WTC11 (cell line): ENCODE measurements around the gene ZNF800. TPM values are rescaled to one million over a fixed set of nuclear protein-coding genes. Genes with fewer than 3 reads are reported as not detected.

ENCODE experiments used
- ATAC-seq: fragments of 200-7000 bp; cut with Tn5 transposase; 2 replicates; pipeline ENCODE4 v1.10.0; 2021; ENCODE audit warnings: mild to moderate bottlenecking, moderate library complexity
- CTCF ChIA-PET: fragments of 300-600 bp; sonication (Branson Sonifier 250); formaldehyde crosslinking; loops from one replicate; lab custom pipeline; 2021; ENCODE audit warnings: antibody characterized with exemption; lab: Charles Lee
- POLR2A ChIA-PET: fragments of 350-600 bp; sonication (Branson Sonifier 250); formaldehyde crosslinking; loops from one replicate; lab custom pipeline; 2021; ENCODE audit warnings: antibody characterized with exemption; lab: Charles Lee
- DNase-seq: peaks from one replicate; pipeline ENCODE4 v3.0.0; 2021; ENCODE audit warnings: low spot score
- H3K27ac Mint-ChIP-seq: 2 replicates; pipeline ENCODE4 v1.8.0; 2021; ENCODE audit warnings: mixed read lengths
- H3K27me3 Mint-ChIP-seq: 2 replicates; pipeline ENCODE4 v1.8.0; 2021; ENCODE audit warnings: low read depth, mild to moderate bottlenecking, moderate library complexity, mixed read lengths
- H3K36me3 Mint-ChIP-seq: 2 replicates; pipeline ENCODE4 v1.8.0; 2021; ENCODE audit warnings: mixed read lengths
- H3K4me1 Mint-ChIP-seq: 2 replicates; pipeline ENCODE4 v1.8.0; 2022; ENCODE audit warnings: mixed read lengths
- H3K4me3 Mint-ChIP-seq: 2 replicates; pipeline ENCODE4 v1.8.0; 2021; ENCODE audit warnings: mild to moderate bottlenecking, moderate library complexity, mixed read lengths
- H3K9me3 Mint-ChIP-seq: 2 replicates; pipeline ENCODE4 v1.8.0; 2021; ENCODE audit warnings: mixed read lengths
- ELF4 ChIP-seq: sonication (generic); formaldehyde crosslinking; IDR thresholded peaks from 2 replicates; pipeline ENCODE4 v1.8.1; 2022; ENCODE audit warnings: low read depth, mild to moderate bottlenecking, moderate library complexity, missing genetic modification reagents
- FOXJ3 ChIP-seq: sonication (generic); formaldehyde crosslinking; IDR thresholded peaks from 2 replicates; pipeline ENCODE4 v1.9.0; 2021; ENCODE audit warnings: missing genetic modification reagents, mild to moderate bottlenecking, borderline replicate concordance
- SMAD3 ChIP-seq: sonication (generic); formaldehyde crosslinking; IDR thresholded peaks from 2 replicates; pipeline ENCODE4 v1.8.0; 2022; ENCODE audit warnings: missing genetic modification reagents, mild to moderate bottlenecking, borderline replicate concordance
- TEAD4 ChIP-seq: sonication (generic); formaldehyde crosslinking; IDR thresholded peaks from 2 replicates; pipeline ENCODE4 v1.8.0; 2022; ENCODE audit warnings: mild to moderate bottlenecking, missing genetic modification reagents
- total RNA-seq: library from RNA; stranded (reverse); gene quantifications from 3 replicates; pipeline ENCODE4 v1.2.3, GENCODE V29; 2021
- TF ChIP-seq, protein P1 (sequence below): fragments of 250-450 bp; sonication (Bioruptor Pico); conservative IDR thresholded peaks from 2 replicates; pipeline ENCODE4 v1.9.0; 2021; ENCODE audit warnings: mild to moderate bottlenecking
- TF ChIP-seq, protein P2 (sequence below): sonication (generic); formaldehyde crosslinking; IDR thresholded peaks from 2 replicates; pipeline ENCODE4 v1.8.0; 2022; ENCODE audit warnings: mild to moderate bottlenecking, missing genetic modification reagents
- TF ChIP-seq, protein P3 (sequence below): sonication (generic); formaldehyde crosslinking; IDR thresholded peaks from 2 replicates; pipeline ENCODE4 v1.8.0; 2022; ENCODE audit warnings: mild to moderate bottlenecking, missing genetic modification reagents
- TF ChIP-seq, protein P4 (sequence below): sonication (generic); formaldehyde crosslinking; conservative IDR thresholded peaks from 2 replicates; pipeline ENCODE4 v1.8.1; 2022; ENCODE audit warnings: mild to moderate bottlenecking, missing genetic modification reagents
- TF ChIP-seq, protein P5 (sequence below): fragments of 250-450 bp; sonication (Bioruptor Pico); IDR thresholded peaks from 2 replicates; pipeline ENCODE4 v1.9.0; 2021; ENCODE audit warnings: mild to moderate bottlenecking, borderline replicate concordance
- TF ChIP-seq, protein P6 (sequence below): sonication (generic); formaldehyde crosslinking; conservative IDR thresholded peaks from 2 replicates; pipeline ENCODE4 v1.8.1; 2023; ENCODE audit warnings: mild to moderate bottlenecking, low read depth, missing genetic modification reagents, moderate library complexity
- TF ChIP-seq, protein P7 (sequence below): sonication (generic); formaldehyde crosslinking; IDR thresholded peaks from 2 replicates; pipeline ENCODE4 v1.8.1; 2023; ENCODE audit warnings: mild to moderate bottlenecking, missing genetic modification reagents, borderline replicate concordance

ZNF800 gene
- total RNA-seq, 1 experiment from 2014 or later: 5.7 TPM

DNA sequence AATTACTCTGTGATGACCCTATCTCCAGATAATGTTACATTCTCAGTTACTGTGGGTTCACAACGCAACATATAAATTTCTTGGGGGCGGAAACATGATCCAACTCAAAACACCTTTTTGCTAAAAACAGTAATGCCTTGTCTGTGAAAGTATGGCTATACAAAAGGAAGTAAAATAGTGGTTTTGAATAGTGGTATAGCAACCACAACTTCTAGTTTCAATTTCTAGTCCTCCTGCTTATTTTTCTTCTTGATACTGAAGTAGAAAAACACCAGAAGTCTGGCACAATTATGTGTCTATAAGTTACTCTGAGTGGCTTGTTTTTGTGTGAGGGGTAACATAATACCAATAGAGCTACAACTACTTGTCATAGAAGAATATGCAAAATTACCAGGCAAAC, 21.5 kb upstream of the ZNF800 start (continued):
- TF ChIP-seq, protein P1, sequence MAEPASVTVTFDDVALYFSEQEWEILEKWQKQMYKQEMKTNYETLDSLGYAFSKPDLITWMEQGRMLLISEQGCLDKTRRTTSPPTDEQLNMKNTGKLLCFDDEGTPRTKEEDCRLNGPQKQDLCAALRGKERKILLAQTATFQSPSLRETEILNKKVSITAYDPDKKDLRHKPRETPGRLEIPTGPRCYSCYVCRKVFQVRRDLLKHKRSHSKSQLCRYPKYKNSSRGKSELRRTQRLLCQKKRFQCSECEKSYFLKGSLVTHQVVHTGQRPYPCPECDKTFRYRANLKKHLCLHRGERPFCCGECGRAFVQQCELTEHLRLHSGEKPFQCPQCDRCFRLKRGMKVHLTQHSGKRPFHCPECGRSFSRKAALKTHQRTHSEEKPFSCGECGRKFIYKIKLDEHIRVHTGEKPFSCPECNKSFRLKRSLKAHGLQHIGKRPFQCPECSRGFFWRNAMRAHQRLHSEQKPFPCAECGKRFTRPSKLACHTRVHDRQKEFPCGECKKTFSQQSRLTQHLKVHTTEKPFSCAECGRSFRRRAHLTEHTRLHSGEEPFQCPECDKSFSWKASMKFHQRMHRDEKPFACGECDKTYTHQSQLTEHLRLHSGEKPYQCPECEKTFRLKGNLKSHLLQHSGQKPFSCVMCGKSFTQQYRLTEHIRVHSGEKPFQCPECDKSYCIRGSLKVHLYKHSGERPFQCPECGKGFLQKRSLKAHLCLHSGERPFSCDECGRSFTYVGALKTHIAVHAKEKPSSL (CRISPR knock-in tag): no peak
- TF ChIP-seq, protein P2, sequence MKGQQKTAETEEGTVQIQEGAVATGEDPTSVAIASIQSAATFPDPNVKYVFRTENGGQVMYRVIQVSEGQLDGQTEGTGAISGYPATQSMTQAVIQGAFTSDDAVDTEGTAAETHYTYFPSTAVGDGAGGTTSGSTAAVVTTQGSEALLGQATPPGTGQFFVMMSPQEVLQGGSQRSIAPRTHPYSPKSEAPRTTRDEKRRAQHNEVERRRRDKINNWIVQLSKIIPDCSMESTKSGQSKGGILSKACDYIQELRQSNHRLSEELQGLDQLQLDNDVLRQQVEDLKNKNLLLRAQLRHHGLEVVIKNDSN (CRISPR knock-in tag): no peak

DNA sequence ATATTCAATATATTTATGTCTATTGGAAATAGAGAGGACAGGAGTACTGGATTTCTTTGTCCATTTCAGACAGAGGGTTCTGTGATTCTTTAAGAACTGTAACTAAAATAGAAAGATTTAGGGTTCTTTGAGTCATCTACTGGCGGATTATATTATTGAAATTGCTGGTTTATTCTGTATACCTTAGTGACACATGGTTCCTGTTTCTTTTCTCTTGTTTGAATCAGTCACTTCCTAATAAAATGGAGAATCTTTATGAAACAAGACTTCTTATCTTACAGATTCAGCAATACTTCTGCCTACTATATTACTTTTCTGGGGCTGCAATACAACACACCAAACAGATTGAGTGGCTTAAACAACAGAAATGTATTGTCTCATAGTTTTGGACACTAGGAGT, 20.8 kb upstream of the ZNF800 start:
- DNase-seq: no peak
- peaks cover 42% of the 10 kb centered on the region for H3K27me3 Mint-ChIP-seq
- TF ChIP-seq, protein P3, sequence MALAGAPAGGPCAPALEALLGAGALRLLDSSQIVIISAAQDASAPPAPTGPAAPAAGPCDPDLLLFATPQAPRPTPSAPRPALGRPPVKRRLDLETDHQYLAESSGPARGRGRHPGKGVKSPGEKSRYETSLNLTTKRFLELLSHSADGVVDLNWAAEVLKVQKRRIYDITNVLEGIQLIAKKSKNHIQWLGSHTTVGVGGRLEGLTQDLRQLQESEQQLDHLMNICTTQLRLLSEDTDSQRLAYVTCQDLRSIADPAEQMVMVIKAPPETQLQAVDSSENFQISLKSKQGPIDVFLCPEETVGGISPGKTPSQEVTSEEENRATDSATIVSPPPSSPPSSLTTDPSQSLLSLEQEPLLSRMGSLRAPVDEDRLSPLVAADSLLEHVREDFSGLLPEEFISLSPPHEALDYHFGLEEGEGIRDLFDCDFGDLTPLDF (CRISPR knock-in tag): no peak
- no peak for TF ChIP-seq ELF4 (CRISPR knock-in tag)
- TF ChIP-seq, all 79 proteins: peak for 0
- CTCF ChIA-PET: no interaction called here
- no peak overlapping the region for H3K4me3 Mint-ChIP-seq
- no peaks in the 10 kb centered on the region for H3K4me1 Mint-ChIP-seq
- ATAC-seq: no peak
- H3K9me3 Mint-ChIP-seq: no peaks in the 10 kb centered on the region
- no peak overlapping the region for H3K27ac Mint-ChIP-seq
- H3K36me3 Mint-ChIP-seq: no peaks in the 10 kb centered on the region
- POLR2A ChIA-PET: no interaction called here

DNA sequence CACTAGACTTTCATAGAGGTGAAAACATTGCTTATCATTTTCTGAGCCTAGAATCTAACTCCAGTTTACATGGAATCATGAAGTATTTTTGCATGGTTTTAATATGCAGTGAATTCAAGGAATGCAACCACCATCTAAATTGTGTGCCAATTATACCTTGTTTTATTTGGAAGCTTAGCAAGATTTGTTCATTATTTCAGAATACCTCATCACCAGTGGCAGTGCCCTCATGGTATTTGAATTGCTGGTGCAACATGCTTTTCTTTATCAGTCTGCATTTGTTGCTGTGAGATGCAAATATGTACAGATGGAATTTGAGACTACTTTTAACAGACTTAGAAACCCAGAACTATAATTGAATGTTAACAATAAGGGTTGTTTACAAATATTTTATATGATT, 18.7 kb upstream of the ZNF800 start:
- ChIA-PET CTCF (no interaction called here), POLR2A (no interaction called here)
- no peak overlapping the region for H3K4me3 Mint-ChIP-seq
- no peaks in the 10 kb centered on the region for H3K4me1 Mint-ChIP-seq
- H3K27me3 Mint-ChIP-seq: peaks cover 38% of the 10 kb centered on the region
- H3K36me3 Mint-ChIP-seq: no peaks in the 10 kb centered on the region
- TF ChIP-seq, protein P4, sequence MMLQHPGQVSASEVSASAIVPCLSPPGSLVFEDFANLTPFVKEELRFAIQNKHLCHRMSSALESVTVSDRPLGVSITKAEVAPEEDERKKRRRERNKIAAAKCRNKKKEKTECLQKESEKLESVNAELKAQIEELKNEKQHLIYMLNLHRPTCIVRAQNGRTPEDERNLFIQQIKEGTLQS: no peak
- no peak for DNase-seq
- ATAC-seq: no peak
- H3K27ac Mint-ChIP-seq: no peak overlapping the region
- H3K9me3 Mint-ChIP-seq: no peaks in the 10 kb centered on the region

DNA sequence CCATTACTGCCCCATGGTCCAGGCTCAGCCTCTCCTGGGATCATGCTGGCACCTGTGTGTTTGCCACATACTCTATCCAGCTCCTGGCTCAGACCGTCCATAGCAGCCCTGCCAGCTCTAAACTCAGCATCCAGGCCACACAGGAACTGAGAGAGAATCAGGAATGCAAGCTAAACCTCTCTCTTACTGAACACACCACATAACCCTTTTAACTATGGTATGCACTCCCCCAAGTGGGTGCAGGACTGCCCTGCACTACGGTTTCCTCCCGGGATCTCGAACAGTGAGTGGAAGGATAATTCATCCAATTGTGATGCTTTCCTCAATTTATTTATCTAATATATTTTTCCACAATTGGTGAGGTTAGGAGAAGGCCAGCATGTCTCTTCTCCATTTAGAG, 17.1 kb upstream of the ZNF800 start:
- Mint-ChIP-seq H3K36me3 (no peaks in the 10 kb centered on the region), H3K4me3 (no peak overlapping the region), H3K27me3 (peaks cover 38% of the 10 kb centered on the region), H3K27ac (no peak overlapping the region), H3K9me3 (no peaks in the 10 kb centered on the region), H3K4me1 (no peaks in the 10 kb centered on the region)
- ChIA-PET POLR2A (no interaction called here), CTCF (interaction anchor here (0.9 to 1.6 kb wide), 2 partner anchors 38 to 61 kb away, joined by 4 to 5 read pairs; no protein-coding TSS in a partner anchor)
- DNase-seq: no peak
- ATAC-seq: peak; percentile 83
- TF ChIP-seq FOXJ3: no peak
- TF ChIP-seq, protein P5, sequence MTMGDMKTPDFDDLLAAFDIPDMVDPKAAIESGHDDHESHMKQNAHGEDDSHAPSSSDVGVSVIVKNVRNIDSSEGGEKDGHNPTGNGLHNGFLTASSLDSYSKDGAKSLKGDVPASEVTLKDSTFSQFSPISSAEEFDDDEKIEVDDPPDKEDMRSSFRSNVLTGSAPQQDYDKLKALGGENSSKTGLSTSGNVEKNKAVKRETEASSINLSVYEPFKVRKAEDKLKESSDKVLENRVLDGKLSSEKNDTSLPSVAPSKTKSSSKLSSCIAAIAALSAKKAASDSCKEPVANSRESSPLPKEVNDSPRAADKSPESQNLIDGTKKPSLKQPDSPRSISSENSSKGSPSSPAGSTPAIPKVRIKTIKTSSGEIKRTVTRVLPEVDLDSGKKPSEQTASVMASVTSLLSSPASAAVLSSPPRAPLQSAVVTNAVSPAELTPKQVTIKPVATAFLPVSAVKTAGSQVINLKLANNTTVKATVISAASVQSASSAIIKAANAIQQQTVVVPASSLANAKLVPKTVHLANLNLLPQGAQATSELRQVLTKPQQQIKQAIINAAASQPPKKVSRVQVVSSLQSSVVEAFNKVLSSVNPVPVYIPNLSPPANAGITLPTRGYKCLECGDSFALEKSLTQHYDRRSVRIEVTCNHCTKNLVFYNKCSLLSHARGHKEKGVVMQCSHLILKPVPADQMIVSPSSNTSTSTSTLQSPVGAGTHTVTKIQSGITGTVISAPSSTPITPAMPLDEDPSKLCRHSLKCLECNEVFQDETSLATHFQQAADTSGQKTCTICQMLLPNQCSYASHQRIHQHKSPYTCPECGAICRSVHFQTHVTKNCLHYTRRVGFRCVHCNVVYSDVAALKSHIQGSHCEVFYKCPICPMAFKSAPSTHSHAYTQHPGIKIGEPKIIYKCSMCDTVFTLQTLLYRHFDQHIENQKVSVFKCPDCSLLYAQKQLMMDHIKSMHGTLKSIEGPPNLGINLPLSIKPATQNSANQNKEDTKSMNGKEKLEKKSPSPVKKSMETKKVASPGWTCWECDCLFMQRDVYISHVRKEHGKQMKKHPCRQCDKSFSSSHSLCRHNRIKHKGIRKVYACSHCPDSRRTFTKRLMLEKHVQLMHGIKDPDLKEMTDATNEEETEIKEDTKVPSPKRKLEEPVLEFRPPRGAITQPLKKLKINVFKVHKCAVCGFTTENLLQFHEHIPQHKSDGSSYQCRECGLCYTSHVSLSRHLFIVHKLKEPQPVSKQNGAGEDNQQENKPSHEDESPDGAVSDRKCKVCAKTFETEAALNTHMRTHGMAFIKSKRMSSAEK (CRISPR knock-in tag): no peak
- no peak for TF ChIP-seq TEAD4 (CRISPR knock-in tag)
- no peak for TF ChIP-seq SMAD3 (CRISPR knock-in tag)
- TF ChIP-seq, protein P6, sequence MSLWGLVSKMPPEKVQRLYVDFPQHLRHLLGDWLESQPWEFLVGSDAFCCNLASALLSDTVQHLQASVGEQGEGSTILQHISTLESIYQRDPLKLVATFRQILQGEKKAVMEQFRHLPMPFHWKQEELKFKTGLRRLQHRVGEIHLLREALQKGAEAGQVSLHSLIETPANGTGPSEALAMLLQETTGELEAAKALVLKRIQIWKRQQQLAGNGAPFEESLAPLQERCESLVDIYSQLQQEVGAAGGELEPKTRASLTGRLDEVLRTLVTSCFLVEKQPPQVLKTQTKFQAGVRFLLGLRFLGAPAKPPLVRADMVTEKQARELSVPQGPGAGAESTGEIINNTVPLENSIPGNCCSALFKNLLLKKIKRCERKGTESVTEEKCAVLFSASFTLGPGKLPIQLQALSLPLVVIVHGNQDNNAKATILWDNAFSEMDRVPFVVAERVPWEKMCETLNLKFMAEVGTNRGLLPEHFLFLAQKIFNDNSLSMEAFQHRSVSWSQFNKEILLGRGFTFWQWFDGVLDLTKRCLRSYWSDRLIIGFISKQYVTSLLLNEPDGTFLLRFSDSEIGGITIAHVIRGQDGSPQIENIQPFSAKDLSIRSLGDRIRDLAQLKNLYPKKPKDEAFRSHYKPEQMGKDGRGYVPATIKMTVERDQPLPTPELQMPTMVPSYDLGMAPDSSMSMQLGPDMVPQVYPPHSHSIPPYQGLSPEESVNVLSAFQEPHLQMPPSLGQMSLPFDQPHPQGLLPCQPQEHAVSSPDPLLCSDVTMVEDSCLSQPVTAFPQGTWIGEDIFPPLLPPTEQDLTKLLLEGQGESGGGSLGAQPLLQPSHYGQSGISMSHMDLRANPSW: no peak
- TF ChIP-seq, protein P7, sequence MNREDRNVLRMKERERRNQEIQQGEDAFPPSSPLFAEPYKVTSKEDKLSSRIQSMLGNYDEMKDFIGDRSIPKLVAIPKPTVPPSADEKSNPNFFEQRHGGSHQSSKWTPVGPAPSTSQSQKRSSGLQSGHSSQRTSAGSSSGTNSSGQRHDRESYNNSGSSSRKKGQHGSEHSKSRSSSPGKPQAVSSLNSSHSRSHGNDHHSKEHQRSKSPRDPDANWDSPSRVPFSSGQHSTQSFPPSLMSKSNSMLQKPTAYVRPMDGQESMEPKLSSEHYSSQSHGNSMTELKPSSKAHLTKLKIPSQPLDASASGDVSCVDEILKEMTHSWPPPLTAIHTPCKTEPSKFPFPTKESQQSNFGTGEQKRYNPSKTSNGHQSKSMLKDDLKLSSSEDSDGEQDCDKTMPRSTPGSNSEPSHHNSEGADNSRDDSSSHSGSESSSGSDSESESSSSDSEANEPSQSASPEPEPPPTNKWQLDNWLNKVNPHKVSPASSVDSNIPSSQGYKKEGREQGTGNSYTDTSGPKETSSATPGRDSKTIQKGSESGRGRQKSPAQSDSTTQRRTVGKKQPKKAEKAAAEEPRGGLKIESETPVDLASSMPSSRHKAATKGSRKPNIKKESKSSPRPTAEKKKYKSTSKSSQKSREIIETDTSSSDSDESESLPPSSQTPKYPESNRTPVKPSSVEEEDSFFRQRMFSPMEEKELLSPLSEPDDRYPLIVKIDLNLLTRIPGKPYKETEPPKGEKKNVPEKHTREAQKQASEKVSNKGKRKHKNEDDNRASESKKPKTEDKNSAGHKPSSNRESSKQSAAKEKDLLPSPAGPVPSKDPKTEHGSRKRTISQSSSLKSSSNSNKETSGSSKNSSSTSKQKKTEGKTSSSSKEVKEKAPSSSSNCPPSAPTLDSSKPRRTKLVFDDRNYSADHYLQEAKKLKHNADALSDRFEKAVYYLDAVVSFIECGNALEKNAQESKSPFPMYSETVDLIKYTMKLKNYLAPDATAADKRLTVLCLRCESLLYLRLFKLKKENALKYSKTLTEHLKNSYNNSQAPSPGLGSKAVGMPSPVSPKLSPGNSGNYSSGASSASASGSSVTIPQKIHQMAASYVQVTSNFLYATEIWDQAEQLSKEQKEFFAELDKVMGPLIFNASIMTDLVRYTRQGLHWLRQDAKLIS (CRISPR knock-in tag): no peak
